Non-pigmented ciliary epithelial cell (primary cell): ENCODE data around the gene PRR36.
"Not testable (repeated sequence)": the region's sequence is repeated elsewhere in the genome, so short reads cannot be mapped to it uniquely, and the experiment has no call there.

Experiments
- DNase-seq: peaks from one replicate; pipeline ENCODE4 v3.0.0-alpha.2; 2010; ENCODE audit warnings: low read depth

The PRR36 gene

DNA sequence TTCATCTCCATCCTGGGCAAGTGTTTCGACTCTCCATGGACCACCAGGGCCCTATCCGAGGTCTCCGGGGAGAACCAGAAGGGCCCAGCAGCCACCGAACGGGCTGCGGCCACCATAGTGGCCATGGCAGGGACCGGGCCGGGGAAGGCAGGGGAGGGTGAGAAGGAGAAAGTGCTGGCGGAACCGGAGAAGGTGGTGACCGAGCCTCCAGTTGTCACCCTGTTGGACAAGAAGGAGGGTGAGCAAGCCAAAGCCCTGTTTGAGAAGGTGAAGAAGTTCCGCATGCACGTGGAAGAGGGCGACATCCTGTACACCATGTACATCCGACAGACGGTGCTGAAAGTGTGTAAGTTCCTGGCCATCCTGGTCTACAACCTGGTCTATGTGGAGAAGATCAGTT, 24.8 kb upstream of the PRR36 start:
- DNase-seq, result no peak

- DNase-seq, result no peak
Measured at GRCh38 chr19:7897292-7897691, 23.1 kb upstream of the PRR36 start.

- no peak for DNase-seq
Measured at GRCh38 chr19:7895565-7895964, 21.4 kb upstream of the PRR36 start.

- DNase-seq, result no peak
Measured at GRCh38 chr19:7894612-7895309, 20.6 kb upstream of the PRR36 start.

DNA sequence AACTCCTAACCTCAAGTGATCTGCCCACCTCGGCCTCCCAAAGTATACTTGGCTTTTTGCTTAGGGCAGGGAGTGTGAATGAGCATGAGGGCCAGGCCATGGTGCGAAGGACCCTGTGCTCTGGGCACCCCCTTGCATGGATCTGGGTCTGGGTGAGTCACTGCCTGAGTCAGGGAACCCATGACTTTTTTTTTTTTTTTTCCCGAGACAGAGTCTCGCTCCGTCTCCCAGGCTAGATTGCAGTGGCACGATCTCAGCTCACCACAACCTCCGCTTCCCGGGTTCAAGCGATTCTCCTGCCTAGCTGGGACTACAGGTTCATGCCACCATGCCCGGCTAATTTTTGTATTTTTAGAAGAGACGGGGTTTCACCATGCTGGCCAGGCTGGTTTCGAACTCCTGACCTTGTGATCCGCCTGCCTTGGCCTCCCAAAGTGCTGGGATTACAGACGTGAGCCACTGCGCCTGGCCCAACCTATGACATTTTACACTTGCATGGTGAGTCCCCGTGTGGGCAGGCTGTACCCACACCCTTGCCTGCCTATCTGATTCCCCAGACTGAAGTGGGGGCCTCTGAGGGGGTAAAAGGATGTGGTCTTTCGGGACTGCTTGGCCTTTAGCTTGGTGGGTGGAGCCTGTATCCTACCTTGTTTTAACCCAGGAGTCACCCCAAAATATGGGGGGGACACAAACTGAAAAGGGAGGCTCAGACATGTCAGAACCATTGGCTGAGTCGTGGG, 19.3 kb upstream of the PRR36 start:
- DNase-seq, result not testable (repeated sequence)

GRCh38 chr19:7888826-7889217, 14.6 kb upstream of the PRR36 start:
- no peak for DNase-seq

- DNase-seq, result no peak
Measured at GRCh38 chr19:7888145-7888825, 14.1 kb upstream of the PRR36 start, which contains the start of gene LRRC8E. Gene LRRC8E, plus strand, starts transcription at chr19:7888510. Its CDS starts 7,094 bp downstream, at chr19:7895604.

DNA sequence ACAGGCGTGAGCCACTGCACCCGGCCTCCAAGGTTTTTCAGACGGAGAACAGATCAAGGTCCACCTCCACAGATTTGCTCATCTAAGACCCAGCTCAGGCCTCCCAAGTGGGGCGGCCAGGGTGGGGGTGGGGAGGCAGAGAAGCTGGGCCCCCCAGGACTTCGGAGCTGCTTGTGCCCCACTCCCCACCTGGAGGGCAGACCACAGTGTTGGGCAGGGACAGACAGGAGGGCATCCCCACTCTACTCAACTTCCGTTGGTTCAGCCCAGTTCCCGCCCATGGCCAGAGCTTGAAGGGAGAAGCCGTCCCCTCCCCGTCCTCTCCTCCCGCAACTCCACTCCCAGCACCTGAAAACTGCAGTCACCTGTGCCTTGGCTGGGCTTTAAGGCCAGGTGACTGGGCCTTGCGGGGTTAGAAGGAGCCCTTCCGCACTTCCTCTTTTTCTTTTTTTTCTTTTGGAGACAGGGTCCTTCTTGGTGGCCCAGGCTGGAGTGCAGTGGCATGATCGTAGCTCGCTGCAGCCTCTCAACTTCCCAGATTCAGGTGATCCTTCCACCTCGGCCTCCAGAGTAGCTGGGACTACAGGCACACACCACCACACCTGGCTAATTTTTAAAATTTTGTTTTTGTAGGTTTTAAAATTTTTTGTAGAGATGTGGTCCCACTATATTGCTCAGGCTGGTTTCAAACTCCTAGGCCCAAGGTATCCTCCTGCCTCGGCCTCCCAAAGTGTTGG, 13.4 kb upstream of the PRR36 start:
- DNase-seq, result no peak

GRCh38 chr19:7885818-7886217, 11.6 kb upstream of the PRR36 start:
- DNase-seq, result no peak

DNA sequence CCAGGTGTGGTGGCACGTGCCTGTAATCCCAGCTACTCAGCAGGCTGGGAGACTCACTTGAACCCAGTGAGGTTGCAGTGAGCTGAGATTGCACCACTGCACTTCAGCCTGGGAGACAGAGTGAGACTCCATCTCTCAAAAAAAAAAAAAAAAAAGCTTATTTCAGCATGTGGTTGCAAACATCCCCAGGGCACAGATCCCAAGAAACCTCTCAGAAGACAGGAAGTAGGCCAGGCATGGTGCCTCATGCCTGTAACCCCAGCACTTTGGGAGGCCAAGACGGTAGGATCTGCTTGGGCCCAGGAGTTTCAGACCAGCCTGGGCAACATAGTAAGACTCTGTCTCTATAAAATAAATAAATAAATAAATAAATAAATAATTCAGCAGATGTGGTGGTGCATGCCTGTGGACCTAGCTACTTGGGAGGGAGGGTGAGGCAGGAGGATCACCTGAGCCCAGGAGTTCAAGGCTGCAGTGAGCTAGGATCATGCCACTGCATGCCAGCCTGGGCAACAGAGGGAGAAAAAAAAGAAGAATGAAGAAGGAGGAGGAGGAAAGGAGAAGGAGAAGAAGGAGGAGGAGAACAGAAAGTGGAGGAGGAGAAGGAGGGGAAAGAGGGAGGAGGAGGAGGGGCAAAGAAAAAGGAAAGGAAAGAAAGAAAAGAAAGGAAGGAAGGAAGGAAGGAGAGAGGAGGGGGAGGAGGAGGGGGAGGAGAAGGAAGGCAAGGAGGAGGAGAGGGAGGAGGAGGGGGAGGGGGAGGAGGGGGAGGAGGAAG, 9.8 kb upstream of the PRR36 start:
- DNase-seq, result no peak

DNA sequence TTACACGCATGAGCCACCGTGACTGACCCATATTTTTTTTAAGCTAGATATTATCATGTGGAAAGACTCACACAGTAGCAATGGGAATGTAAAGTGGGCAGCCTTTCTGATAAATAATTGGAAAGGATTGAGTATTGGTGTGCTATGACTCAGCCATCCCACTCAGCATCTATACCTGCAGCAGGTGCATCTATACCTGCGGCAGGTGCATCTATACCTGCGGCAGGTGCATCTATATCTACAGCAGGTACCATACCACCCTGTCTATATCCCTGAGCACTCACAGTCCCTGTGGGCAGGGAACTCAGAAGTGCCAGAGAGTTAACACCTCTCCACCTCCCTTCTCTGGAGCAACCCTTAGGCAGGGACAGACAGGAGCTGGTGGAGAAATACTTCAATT, 8.9 kb upstream of the PRR36 start:
- no peak for DNase-seq

DNA sequence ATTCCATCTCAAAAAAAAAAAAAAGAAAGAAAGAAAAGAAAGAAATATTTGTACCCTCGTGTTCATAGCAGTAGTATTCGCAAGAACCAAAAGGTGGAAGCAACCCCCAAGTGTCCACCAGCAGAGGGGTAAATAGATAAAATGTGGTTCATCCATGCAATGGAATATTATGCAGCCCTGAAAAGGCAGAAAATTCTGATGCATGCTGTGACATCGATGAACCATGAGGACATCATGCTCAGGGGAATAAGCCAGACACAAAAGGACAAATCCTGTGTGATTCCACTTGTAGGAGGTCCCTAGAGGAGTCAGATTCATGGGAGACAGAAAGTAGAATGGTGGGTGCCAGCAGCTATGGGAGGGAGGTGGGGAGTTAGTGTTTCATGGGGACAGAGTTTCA, 7.7 kb upstream of the PRR36 start:
- DNase-seq, result no peak

DNA sequence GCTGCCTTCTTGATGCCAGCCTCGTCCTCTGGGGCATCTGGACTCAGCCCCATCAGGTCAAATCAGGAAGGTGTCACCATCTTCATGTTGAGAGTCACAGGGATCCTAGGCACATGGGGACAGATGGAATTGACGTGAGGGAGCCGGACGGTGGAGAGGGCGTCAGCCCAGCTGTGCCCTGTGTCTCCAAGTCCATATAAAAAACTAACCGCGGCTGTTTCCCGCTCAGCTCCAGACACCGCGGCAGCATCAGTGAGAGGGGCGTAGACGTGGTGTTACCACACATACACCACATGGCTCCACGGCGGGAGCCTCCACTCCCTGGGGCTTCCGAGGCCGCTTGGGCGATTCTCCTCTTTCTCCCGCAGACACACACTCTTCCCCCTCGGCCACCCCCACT, 5.6 kb upstream of the PRR36 start:
- no peak for DNase-seq

- DNase-seq, result no peak
Measured at GRCh38 chr19:7879111-7879807, 5.1 kb upstream of the PRR36 start.

- DNase-seq, result no peak
Measured at GRCh38 chr19:7877249-7877836, 3.2 kb upstream of the PRR36 start.

DNA sequence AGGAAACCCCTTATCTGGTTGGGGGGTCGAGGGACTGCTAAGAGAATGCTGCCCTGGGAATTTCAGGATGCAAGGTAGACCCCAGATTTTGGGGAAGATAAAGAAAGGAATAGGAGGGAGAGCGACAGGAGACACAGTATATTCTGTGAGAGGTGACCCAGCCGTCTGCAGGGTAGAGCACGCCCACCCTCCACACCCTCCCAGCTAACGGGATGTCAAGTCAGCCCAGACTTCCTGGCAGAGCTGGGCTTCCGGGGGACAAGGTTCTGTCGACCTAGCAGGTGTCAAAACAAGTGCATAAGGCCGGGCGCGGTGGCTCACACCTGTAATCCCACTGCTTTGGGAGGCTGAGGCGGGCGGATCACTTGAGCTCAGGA, 695 bp upstream of the PRR36 start:
- no peak for DNase-seq

DNA sequence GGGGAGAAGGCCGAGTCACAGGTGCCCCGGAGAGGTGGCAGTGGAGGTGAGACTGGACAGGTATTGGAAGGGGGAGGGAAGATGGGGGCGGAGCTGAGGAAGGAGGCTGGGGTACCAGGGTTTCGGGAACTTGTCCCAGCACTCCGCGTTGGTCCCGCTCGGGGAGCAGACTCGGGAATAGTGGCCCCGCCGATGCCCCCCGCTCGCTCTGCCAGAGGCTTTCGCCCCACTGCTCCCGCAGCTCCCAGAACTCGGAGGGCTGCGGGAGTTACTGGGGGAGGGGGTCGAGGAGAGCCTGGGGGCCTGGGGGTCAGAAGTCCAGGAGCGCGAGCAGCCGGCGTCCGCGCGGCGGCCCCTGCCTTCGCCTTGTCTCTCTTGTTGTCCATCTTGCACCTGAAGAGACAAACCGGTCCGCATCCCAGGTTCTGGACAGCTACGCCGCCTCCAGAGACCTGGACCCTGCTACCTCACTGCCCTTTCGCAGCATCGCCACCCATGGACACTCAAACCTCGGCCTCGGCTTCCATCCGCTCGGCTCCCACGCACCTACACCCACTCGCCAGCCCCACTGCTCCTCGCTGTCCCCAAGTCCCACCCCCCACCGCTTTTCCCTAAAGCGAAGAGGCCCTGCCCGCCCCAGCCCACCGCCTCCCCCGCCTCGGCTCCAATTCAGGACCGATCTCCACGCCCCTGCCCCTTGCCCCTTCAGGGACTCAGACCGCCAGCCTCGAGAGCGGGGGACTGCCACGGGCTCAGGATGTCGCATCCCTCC, 700 bp downstream of the PRR36 start:
- no peak for DNase-seq

DNA sequence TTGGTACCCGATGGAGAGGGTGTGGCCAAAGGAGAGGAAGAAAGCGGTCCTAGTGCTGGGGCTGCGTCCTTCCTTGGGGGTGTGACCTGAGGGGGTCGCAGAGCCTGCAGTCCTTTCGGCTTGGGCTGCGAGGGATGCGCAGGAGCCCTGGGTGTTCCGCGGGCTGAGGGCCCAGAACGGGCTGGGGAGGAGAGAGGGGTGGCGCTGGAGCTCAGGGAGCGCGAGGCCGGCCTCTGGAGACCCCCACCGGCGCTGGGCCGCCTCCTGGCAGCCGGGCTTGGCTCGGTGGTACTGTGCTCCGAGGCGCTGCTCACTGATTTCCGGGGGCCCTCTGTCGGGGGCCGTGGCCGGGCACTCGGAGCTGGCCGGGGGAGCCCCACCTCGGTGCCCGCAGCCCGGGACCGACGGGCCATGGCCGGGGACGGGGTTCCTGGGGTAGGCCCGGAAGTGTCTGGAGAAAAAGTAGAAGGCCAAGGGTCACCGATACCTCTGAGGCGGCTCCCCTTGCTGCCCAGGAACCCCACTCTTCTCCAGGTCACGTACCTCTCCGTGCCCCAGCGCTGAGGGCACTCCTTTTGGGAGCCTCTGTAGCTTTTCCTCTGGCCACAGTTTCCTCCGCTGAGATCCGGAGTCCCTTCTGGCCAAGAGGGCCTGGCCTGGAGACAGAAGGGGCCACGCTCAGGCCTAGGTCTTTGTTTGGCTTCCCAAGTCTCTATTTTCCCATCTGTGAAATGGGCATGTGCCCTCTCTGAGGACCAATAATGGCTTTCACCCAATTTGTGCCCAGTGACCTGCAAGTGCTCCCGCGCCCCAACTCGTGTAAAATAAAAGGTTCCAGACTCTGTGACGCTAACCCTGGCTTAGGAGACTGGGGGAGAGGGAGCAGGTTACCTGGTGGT, 1.6 kb downstream of the PRR36 start:
- DNase-seq, result no peak
